GOT3 (cell line): Measurements from ENCODE around the gene RPS19BP1.
"Not testable (repeated sequence)": the region's sequence is repeated elsewhere in the genome, so short reads cannot be mapped to it uniquely, and the experiment has no call there.

Source experiments
- DNase-seq: peaks from one replicate; lab custom pipeline; 2025; ENCODE audit warnings: mixed read lengths; lab: John Stamatoyannopoulos, UW

RPS19BP1 gene

GRCh38 chr22:39528681-39529486 lies 3.7 kb downstream of the RPS19BP1 start:
- DNase-seq = peak; percentile 54

- no peak for DNase-seq
Observed at GRCh38 chr22:39528080-39528661, 4.4 kb downstream of the RPS19BP1 start.

- DNase-seq = no peak
Observed at GRCh38 chr22:39527481-39527961, 5.0 kb downstream of the RPS19BP1 start.

GRCh38 chr22:39526736-39527171 lies 5.8 kb downstream of the RPS19BP1 start:
- no peak for DNase-seq

GRCh38 chr22:39525658-39525975 lies 6.9 kb downstream of the RPS19BP1 start:
- no peak for DNase-seq

GRCh38 chr22:39524753-39525657 lies 7.5 kb downstream of the RPS19BP1 start:
- DNase-seq = no peak

- no peak for DNase-seq
Observed at GRCh38 chr22:39524089-39524752, 8.3 kb downstream of the RPS19BP1 start.

GRCh38 chr22:39522567-39523300 lies 9.8 kb downstream of the RPS19BP1 start:
- no peak for DNase-seq

GRCh38 chr22:39522091-39522490 lies 10.5 kb downstream of the RPS19BP1 start:
- not testable (repeated sequence) for DNase-seq

GRCh38 chr22:39521106-39521885 lies 11.3 kb downstream of the RPS19BP1 start:
- DNase-seq = not testable (repeated sequence)

- DNase-seq = peak; percentile 86
Observed at GRCh38 chr22:39520226-39521105, 12.1 kb downstream of the RPS19BP1 start, which contains the start of gene ATF4. ATF4 (plus strand) TSS chr22:39520562; CDS start chr22:39521446, 884 bp downstream.

- peak; percentile 92 for DNase-seq
Observed at GRCh38 chr22:39519681-39520225, 12.8 kb downstream of the RPS19BP1 start.

- DNase-seq = no peak
Observed at GRCh38 chr22:39518996-39519680, 13.4 kb downstream of the RPS19BP1 start.

GRCh38 chr22:39518144-39518786 lies 14.3 kb downstream of the RPS19BP1 start:
- DNase-seq = no peak

- DNase-seq = no peak
Observed at GRCh38 chr22:39517470-39517869, 15.1 kb downstream of the RPS19BP1 start.

- no peak for DNase-seq
Observed at GRCh38 chr22:39515266-39516050, 17.1 kb downstream of the RPS19BP1 start.

GRCh38 chr22:39514373-39514973 lies 18.1 kb downstream of the RPS19BP1 start:
- no peak for DNase-seq
